GM12872 (cell line): Measurements from ENCODE around the gene B4GALNT2.

ENCODE experiments used
- TF ChIP-seq, protein P1 (sequence below): IDR thresholded peaks from 3 replicates; pipeline ENCODE4 v1.5.1; 2011; ENCODE audit warnings: low read depth, mild to moderate bottlenecking, low read length, moderate library complexity; ENCODE audit not compliant: insufficient read depth

The B4GALNT2 gene

DNA sequence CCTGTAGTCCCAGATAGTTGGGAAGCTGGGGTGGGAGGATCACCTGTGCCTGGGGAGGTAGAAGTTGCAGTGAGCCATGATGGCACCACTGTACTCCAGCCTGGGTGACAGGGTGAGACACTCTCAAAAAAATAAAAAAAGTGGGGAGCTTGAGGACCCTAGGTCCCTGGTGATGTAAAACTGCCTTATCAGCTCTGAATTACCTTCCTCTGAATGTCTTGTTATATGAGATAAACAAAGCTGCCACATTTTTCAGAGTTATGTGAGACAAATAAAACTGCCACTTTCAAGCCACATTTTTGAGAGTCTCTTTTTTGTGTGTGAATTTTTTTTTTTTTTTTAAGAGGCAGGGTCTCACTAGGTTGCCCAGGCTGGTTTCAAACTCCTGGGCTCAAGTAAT, 32.0 kb upstream of the B4GALNT2 start:
- TF ChIP-seq, protein P1, sequence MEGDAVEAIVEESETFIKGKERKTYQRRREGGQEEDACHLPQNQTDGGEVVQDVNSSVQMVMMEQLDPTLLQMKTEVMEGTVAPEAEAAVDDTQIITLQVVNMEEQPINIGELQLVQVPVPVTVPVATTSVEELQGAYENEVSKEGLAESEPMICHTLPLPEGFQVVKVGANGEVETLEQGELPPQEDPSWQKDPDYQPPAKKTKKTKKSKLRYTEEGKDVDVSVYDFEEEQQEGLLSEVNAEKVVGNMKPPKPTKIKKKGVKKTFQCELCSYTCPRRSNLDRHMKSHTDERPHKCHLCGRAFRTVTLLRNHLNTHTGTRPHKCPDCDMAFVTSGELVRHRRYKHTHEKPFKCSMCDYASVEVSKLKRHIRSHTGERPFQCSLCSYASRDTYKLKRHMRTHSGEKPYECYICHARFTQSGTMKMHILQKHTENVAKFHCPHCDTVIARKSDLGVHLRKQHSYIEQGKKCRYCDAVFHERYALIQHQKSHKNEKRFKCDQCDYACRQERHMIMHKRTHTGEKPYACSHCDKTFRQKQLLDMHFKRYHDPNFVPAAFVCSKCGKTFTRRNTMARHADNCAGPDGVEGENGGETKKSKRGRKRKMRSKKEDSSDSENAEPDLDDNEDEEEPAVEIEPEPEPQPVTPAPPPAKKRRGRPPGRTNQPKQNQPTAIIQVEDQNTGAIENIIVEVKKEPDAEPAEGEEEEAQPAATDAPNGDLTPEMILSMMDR = no peak

GRCh38 chr17:49101054-49101534, 31.5 kb upstream of the B4GALNT2 start:
- TF ChIP-seq, protein P1 = no peak

- TF ChIP-seq, protein P1 = no peak
Observed at GRCh38 chr17:49104511-49105074, 28.0 kb upstream of the B4GALNT2 start.

DNA sequence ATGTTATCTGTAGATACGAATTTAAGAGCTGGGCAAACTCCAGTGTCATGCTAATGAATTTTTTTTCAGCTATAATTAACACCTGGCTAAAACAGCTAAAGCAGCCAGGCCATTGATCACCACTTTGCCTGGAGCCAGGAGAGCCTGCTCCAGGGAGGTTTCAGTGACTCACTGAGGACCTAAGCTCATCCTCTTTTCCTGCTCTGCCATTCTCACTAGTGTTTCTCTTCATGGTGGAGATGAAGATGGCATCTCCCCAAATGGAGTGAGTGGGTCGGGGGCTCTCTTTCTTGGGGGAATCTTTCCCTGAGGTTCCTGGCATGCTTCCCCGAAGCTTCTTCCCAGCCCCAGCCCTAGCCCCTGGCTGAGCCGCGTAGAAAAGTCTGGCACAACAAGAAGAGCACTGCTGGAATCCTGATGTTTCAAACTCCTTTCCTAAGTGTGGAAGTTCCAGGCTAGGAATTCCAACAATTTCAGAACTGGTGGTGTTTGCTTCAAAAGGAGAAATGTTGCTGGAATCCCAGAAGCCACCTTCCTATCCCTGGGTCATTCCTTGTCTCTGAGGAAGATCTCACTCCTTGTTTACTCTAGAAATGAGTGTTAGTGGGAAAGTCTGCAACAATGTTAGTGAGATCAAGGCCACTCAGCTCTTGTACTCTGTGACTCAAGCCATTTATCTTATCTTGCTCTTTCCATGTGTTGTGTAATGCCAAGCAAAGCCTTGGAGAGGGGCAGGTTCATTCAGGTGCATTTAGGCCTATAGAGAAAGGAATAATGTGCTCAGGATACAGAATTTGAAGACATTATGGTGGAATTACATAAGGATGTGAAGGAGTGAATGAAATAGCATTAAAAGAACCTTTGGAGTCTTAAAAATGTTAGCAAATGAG, 26.0 kb upstream of the B4GALNT2 start:
- TF ChIP-seq, protein P1 = no peak

- TF ChIP-seq, protein P1 = no peak
Observed at GRCh38 chr17:49107211-49107557, 25.4 kb upstream of the B4GALNT2 start.

GRCh38 chr17:49108318-49108717, 24.3 kb upstream of the B4GALNT2 start:
- TF ChIP-seq, protein P1 = no peak

- TF ChIP-seq, protein P1 = no peak
Observed at GRCh38 chr17:49110509-49110908, 22.1 kb upstream of the B4GALNT2 start.
